ENCODE data around the gene VWA3B. TPM values are rescaled to one million over a fixed set of nuclear protein-coding genes. Genes with fewer than 3 reads are reported as not detected.
A peak's percentile ranks its signal among the peaks of the same experiment; 100 is the strongest.
"Not testable (repeated sequence)": the region's sequence is repeated elsewhere in the genome, so short reads cannot be mapped to it uniquely, and the experiment has no call there.

Gene VWA3B
- total RNA-seq, 1 experiment from 2014 or later = not detected

GRCh38 chr2:98099939-98100743, 13.2 kb downstream of the VWA3B start:
- Histone ChIP-seq H3K9ac (ENCODE audit: extremely low read depth, insufficient read length, low read length) (no peak overlapping the region), H3K56ac (ENCODE audit: insufficient read length, low read depth, low read length) (no peak overlapping the region), H2AK5ac (ENCODE audit: insufficient read length, low read length) (no peak overlapping the region), H4K8ac (replicated peaks; ENCODE audit: insufficient read length, low read depth, low read length) (no peak overlapping the region), H3K18ac (ENCODE audit: insufficient read length, low read depth, low read length) (no peak overlapping the region), H3K4me1 (ENCODE audit: insufficient read depth, low read length) (no peaks in the 10 kb centered on the region), H4K5ac (ENCODE audit: insufficient read length, low read depth, low read length) (no peak overlapping the region), H3K23ac (ENCODE audit: insufficient read length, low read depth, low read length) (no peak overlapping the region), H2BK20ac (ENCODE audit: low read depth, low read length, poor library complexity, severe bottlenecking) (no peak overlapping the region), H3K79me2 (ENCODE audit: insufficient read depth, low read length) (no peaks in the 10 kb centered on the region), H3K27ac (ENCODE audit: insufficient read length, low read depth, low read length) (no peak overlapping the region), H3T11ph (ENCODE audit: low read length) (no peak overlapping the region), H2BK5ac (ENCODE audit: insufficient read length, low read length) (no peak overlapping the region), H4K20me1 (ENCODE audit: control insufficient read depth, insufficient read depth, insufficient read length) (no peaks in the 10 kb centered on the region), H2BK120ac (ENCODE audit: low read depth, low read length, poor library complexity, severe bottlenecking) (no peak overlapping the region), H3K4ac (ENCODE audit: low read depth, low read length) (no peak overlapping the region), H2AFZ (ENCODE audit: low read length) (no peak overlapping the region), H3K14ac (ENCODE audit: insufficient read depth, low read length) (no peak overlapping the region), H3K4me2 (ENCODE audit: insufficient read depth, insufficient read length, low read length) (no peak overlapping the region), H3K9me3 (ENCODE audit: control insufficient read depth, low read depth, low read length) (no peaks in the 10 kb centered on the region), H3K23me2 (ENCODE audit: insufficient read length, low read depth, low read length, poor library complexity, severe bottlenecking) (no peaks in the 10 kb centered on the region), H4K91ac (ENCODE audit: insufficient read length, low read depth, low read length) (no peak overlapping the region), H2BK15ac (ENCODE audit: low read depth, low read length) (no peak overlapping the region), H3K27me3 (ENCODE audit: insufficient read depth, low read length) (no peaks in the 10 kb centered on the region), H2BK12ac (ENCODE audit: insufficient read length, low read depth, low read length) (no peak overlapping the region), H3K79me1 (ENCODE audit: insufficient read depth, low read depth, low read length, poor library complexity, severe bottlenecking) (no peaks in the 10 kb centered on the region)
- Mint-ChIP-seq H3K27me3 (ENCODE audit: low read depth) (peaks cover 3% of the 10 kb centered on the region), H3K36me3 (ENCODE audit: insufficient read depth in 1 of 3, low read depth in 3 of 3) (peaks cover 3 to 20% (median 4%) of the 10 kb centered on the region in 3 experiments; a peak in 6 of 7 replicates), H3K27ac (no peak overlapping the region), H3K4me3 (no peak overlapping the region), H3K9me3 (peaks cover 24 to 25% of the 10 kb centered on the region in 2 experiments), H3K4me1 (no peaks in the 10 kb centered on the region)
- no CpG with 5 or more reads among the region's 6 CpGs for WGBS (ENCODE audit: extremely low coverage, insufficient read length, low lambda C conversion rate)
- TF ChIP-seq, protein P1, sequence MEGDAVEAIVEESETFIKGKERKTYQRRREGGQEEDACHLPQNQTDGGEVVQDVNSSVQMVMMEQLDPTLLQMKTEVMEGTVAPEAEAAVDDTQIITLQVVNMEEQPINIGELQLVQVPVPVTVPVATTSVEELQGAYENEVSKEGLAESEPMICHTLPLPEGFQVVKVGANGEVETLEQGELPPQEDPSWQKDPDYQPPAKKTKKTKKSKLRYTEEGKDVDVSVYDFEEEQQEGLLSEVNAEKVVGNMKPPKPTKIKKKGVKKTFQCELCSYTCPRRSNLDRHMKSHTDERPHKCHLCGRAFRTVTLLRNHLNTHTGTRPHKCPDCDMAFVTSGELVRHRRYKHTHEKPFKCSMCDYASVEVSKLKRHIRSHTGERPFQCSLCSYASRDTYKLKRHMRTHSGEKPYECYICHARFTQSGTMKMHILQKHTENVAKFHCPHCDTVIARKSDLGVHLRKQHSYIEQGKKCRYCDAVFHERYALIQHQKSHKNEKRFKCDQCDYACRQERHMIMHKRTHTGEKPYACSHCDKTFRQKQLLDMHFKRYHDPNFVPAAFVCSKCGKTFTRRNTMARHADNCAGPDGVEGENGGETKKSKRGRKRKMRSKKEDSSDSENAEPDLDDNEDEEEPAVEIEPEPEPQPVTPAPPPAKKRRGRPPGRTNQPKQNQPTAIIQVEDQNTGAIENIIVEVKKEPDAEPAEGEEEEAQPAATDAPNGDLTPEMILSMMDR (conservative IDR thresholded peaks at IDR 0.05) = 0 out of 3 replicates have a peak, but pooled peaks have one; percentile 15
- DNase-seq = no peak

GRCh38 chr2:98102315-98102714, 15.3 kb downstream of the VWA3B start:
- H3K56ac ChIP-seq (ENCODE audit: insufficient read length, low read depth, low read length); H2AK5ac ChIP-seq (ENCODE audit: insufficient read length, low read length); H2AFZ ChIP-seq (ENCODE audit: low read length); H2BK120ac ChIP-seq (ENCODE audit: low read depth, low read length, poor library complexity, severe bottlenecking); H3K27ac ChIP-seq (ENCODE audit: insufficient read length, low read depth, low read length); H3K23ac ChIP-seq (ENCODE audit: insufficient read length, low read depth, low read length); H3K27me3 Mint-ChIP-seq (ENCODE audit: low read depth); H4K91ac ChIP-seq (ENCODE audit: insufficient read length, low read depth, low read length); H4K20me1 ChIP-seq (ENCODE audit: control insufficient read depth, insufficient read depth, insufficient read length); H2BK5ac ChIP-seq (ENCODE audit: insufficient read length, low read length); H2BK20ac ChIP-seq (ENCODE audit: low read depth, low read length, poor library complexity, severe bottlenecking); H4K8ac ChIP-seq (replicated peaks; ENCODE audit: insufficient read length, low read depth, low read length); H3K79me1 ChIP-seq (ENCODE audit: insufficient read depth, low read depth, low read length, poor library complexity, severe bottlenecking); H3K23me2 ChIP-seq (ENCODE audit: insufficient read length, low read depth, low read length, poor library complexity, severe bottlenecking); H3T11ph ChIP-seq (ENCODE audit: low read length); H3K9me3 ChIP-seq (ENCODE audit: control insufficient read depth, low read depth, low read length); H3K18ac ChIP-seq (ENCODE audit: insufficient read length, low read depth, low read length); H3K9ac ChIP-seq (ENCODE audit: extremely low read depth, insufficient read length, low read length); H3K27ac Mint-ChIP-seq; H3K4me1 Mint-ChIP-seq; H3K4ac ChIP-seq (ENCODE audit: low read depth, low read length); H3K27me3 ChIP-seq (ENCODE audit: insufficient read depth, low read length); H3K4me1 ChIP-seq (ENCODE audit: insufficient read depth, low read length); H3K79me2 ChIP-seq (ENCODE audit: insufficient read depth, low read length); H3K4me2 ChIP-seq (ENCODE audit: insufficient read depth, insufficient read length, low read length); H4K5ac ChIP-seq (ENCODE audit: insufficient read length, low read depth, low read length); H3K4me3 Mint-ChIP-seq; DNase-seq; H2BK12ac ChIP-seq (ENCODE audit: insufficient read length, low read depth, low read length); H2BK15ac ChIP-seq (ENCODE audit: low read depth, low read length); H3K14ac ChIP-seq (ENCODE audit: insufficient read depth, low read length): not testable (repeated sequence)
- WGBS (ENCODE audit: extremely low coverage, insufficient read length, low lambda C conversion rate) = no CpG with 5 or more reads among the region's 17 CpGs
- peaks cover 13 to 17% of the 10 kb centered on the region in 2 experiments for H3K9me3 Mint-ChIP-seq
- H3K36me3 Mint-ChIP-seq (ENCODE audit: insufficient read depth in 1 of 3, low read depth in 3 of 3) = peaks cover 3 to 11% (median 4%) of the 10 kb centered on the region in 3 experiments; a peak in 6 of 7 replicates
